ENCODE results near the gene HINFP.
"Not testable (repeated sequence)": the region's sequence is repeated elsewhere in the genome, so short reads cannot be mapped to it uniquely, and the experiment has no call there.

HINFP gene

DNA sequence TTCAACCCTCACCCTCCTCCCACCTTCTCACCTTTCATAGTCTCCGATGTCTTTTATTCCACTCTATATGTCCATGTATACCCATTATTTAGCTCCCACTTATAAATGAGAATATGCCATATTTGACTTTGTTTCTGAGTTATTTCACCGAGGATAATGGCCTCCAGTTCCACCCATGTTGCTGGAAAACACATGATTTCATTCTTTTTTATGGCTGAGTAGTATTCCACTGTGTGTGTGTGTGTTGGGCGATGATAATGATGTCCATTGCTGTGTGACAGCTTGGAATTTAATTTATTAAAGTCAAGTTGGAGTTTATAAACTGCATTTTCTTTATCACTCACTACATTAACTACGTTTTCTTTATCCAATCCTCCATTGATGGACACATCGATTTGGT is 3.2 kb upstream of the HINFP start:
- no peak for DNase-seq

DNA sequence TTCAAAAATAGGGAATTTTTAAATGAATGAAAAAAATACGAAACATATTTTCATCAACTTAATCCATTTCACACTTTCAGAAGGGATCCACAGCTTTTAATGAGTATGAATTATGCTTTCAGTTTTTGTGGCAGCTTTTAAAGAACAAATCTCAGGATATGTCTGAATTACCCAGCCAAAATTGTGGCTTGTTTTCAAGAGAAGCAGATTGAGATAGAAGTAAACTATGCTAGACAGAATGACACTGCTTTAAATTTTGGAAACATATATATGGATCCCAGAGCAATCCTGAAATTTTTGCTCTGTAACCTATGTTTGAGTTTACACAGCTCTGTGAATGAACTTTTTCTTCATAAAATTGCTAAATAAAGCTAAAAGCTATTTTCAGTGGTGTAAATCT is 2.4 kb upstream of the HINFP start:
- DNase-seq = no peak

DNA sequence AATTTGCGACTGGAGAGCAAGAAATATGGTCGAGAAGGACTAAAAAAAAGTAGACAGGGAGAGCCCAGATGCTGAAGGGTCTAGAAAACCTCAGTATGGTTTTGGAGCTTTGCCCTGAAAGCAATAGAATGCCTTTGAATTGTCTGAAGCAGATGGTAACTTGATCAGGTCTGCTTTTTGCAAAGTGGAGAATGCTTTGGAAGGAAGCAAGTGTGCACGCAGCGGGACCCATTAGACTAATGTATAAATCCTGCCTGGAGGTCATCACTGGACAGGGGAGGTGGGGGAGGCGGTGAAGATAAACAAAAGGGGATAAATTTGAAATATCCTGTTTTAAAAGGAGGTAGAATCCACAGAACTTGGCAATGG is 757 bp upstream of the HINFP start:
- no peak for DNase-seq

DNA sequence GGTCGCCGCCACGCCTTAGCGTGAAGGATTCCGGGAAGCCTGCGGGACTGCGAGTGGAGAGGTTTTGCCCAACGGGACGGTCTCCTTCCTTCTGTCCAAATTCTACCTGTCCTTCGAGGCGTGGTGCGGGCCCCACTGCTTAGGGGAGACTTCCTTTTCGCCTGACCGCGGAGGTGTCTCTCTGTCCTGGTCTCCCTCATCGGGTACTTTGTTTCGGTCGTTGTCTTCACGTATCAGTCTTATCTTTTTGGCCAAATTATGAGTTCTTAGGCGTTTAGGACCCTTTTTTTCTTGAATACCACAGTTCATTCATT is 388 bp downstream of the HINFP start:
- no peak for DNase-seq

DNA sequence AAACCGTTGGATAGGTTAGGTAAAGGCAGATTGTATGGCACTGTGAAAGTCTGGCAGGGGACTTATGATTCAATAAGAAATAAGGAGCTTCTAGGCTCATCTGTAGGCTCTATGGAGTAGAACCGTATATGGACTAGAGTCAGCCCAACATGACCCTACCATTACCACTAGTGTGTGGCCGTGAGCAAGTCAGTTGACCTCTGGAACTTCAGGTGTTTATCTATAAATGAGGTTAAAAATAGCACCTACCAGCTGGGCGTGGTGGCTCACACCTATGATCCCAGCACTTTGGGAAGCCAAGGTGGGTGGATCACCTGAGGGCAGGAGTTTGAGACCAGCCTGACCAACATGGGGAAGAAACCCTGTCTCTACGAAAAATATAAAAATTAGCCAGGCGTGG is 4.4 kb downstream of the HINFP start:
- no peak for DNase-seq

DNA sequence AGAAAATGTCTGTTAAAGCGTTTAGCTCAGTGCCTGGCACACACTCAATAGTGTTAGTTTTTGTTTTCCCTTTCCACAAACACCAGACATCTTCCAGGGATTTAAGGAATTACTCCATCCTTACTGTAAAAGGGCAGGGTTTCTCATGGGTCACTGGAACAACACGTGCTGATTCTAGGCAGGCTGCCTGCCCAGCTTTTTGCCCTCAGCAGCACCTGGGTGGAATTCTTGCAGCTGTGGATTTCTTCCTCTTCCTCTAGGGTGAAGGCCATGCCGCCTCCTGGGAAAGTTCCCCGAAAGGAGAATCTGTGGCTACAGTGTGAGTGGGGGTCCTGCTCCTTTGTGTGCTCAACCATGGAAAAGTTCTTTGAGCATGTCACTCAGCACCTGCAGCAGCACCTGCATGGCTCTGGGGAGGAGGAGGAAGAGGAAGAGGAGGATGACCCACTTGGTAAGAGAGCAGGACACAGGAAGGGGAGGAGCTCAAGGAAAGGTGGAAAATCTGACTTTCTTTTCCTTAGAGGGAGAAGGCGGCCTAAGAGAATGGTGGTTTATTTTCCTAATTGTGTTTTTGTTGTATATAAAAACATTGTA is 5.4 kb downstream of the HINFP start:
- no peak for DNase-seq

DNA sequence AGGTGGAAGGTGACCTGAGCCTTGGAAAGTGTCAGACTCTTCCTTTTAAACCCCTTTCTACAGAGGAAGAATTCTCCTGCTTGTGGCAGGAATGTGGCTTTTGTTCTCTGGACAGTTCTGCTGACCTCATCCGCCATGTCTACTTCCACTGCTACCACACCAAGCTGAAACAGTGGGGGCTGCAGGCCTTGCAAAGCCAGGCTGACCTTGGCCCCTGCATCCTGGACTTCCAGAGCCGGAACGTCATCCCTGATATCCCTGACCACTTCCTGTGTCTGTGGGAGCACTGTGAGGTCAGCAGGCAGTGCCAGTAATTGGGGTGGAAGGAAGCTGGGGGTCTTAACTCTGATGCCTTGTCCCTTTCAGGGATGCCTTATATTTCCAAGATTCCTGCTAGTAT is 9.3 kb downstream of the HINFP start:
- no peak for DNase-seq

DNA sequence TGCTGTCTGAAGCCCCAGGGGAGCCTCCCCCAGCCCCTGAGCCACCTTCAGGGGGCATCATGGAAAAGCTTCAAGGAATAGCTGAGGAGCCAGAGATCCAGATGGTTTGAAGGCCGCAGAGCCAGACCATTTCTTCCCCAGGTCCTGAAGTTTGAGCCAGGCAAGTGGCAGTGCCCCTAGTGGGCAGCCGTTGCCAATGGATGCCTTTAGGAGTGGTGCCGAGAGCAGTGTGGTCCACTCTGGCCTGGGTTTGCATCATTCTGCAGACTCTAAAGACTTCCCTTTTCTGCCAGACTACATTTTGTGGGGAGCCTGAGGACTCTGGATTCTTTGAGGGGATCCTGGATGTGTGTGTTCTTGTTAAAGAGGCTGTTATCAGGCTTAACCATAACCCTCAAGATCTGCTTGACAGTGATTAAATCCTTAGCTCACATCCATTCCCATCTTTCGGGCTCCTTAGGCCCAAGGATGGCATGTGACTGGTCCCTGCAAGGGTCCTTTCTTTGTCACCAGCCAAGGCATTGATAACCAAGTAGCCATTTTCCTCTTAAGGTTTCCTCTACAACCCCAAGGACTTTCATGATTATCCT is 13.1 kb downstream of the HINFP start:
- DNase-seq = no peak

DNA sequence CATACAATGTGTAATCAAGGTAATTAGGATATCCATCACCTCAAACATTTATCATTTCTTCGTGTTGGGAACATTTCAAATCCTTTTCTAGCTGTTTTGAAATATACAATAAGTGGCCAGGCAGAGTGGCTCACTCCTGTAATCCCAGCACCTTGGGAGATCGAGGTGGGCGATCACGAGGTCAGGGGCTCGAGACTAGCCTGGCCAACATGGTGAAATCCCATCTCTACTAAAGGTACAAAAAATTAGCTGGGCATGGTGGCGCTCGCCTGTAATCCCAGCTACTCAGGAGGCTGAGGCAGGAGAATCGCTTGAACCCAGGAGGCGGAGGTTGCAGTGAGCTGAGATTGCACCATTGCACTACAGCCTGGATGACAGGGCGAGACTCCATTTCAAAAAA is 17.9 kb downstream of the HINFP start:
- DNase-seq = not testable (repeated sequence)

DNA sequence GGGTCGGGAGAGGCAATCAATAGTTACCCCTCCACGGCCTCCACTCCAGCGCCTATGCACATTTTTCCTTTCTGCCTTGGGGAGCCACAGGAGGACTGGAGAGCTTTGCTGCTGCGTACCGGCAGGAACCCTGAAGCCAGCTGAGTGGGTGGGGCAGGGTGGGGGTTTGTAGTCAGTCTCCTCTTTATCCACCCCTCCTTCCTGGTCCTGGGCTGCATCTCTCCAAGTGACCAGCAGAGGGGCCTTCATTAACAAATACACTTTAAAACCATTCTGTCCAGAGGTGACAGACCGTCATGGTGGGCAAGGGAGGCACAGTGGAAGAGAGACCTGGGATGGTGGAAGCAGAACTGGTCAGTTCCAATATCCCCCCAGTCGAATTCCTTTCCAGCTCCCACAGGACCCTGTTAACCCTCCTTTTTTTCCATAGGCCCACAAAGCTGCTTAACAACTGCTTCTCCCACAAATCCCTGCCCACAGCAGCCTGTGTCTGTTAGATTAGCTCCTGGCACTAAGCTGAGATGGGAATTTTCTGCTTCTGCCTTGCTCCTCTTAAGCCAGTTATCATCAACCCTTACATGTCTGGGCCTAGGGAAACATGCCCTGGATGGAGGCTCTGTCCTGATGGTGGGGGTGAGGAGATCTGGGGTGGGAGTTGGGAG is 23.6 kb downstream of the HINFP start:
- no peak for DNase-seq

DNA sequence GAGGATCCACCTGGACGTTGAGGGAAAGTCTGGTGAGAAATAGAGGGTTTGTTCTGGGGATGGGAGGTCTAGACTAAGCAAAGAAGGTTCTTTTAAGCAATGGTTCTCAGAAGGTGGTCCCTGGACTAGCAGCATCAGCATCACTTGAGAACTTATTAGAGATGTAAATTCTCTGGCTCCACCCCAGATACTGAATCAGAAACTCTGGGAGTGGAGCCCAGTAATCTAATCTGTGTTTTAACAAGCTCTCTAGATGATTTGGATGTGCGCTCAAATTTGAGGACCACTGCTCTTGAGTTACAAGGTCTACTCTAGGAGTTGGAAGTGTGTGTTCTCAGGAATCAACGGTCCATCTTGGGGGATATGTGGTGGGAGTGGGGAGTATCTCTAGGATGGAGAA is 24.2 kb downstream of the HINFP start:
- DNase-seq = no peak

DNA sequence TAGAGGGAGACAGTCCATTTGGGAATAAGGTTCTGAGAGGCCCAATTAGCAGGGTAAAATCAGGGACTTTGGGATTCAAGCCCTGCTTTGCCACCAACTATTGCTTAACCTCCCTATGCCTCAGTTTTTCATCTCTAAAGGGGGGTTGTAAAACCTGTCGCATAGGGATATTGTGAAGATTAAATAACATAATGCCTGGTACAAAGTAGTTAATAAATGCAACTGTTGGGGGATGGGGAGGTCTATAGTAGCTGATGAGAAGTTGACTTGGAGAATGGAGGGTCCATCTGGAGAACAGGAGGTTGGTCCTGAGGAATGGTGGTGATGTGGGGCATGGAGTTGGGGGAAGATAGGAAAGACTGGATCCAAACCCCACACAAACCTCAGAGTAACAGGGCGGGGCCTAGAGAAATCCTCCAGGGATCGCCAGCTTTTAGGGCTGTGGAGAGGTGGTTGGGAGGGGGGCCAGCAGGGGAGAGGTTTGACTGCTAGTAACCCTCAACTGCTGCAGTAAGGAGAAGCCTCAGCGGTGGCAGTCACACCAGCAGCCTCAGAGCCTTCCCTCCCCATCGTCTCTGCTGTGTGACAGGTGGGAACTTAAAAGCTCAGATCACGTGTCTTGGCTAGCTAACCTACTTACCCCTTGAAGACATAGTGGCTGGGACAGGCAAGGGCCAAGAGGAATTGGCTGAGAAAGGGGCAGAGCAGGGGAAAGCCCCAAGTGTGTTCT is 26.4 kb downstream of the HINFP start:
- DNase-seq = no peak

DNA sequence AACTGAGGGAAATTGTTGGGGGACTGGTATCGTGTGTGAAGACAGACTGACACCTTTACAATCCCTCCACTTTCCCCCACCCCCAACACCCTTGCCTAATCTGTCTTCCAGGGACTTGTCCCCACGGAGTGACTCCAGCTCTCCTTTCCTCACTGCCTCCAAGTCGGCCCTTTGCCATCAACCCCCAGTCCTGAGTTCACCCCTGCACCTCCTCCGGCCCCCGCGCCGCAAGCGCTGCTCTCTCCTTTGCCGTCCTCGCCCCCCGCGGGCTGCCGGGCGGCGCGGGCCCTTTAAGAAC is 27.3 kb downstream of the HINFP start:
- no peak for DNase-seq

DNA sequence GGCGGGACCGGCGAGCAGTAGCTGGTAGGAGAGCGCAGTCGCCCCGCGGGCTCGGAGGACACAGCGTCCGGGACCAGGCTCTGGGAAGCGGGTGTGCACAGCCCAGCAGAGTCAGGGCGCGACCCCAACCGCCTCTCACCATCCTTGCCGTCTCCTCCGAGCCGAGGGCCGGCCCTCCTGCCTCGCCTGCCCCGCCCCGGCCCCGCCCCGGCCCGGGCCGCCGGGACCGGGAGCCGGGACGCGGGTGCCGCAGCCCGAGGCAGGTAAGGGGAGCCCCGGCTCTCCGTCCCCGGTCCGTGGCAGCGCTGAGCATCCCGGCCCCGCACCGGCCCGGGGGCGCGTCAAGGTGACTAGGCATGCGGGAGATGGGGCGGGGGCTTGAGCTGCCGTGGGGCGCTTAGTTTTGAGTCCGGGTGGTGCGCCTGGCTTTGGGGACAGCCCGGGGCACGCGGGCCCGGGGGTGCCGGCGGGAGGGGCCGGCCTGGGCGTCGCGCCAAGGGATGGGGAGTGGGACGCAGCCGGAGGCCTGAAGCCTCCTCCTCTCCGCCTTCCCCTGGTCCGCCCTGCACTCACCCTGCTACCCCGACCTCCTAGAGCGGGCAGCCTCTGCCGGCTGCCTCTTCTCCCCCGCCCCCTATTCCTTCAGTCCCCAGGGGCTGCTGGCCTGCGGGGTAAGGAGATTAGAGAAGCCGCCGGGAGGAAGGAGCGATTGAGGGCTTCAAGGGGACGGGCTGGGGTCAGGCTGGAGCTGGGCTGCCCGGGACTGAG is 27.8 kb downstream of the HINFP start, which contains the start of gene ABCG4:
ABCG4 (plus strand) TSS at position 35 of the 768 bp plus-strand sequence. CDS start 914 bp downstream, outside the sequence.
- DNase-seq = no peak

DNA sequence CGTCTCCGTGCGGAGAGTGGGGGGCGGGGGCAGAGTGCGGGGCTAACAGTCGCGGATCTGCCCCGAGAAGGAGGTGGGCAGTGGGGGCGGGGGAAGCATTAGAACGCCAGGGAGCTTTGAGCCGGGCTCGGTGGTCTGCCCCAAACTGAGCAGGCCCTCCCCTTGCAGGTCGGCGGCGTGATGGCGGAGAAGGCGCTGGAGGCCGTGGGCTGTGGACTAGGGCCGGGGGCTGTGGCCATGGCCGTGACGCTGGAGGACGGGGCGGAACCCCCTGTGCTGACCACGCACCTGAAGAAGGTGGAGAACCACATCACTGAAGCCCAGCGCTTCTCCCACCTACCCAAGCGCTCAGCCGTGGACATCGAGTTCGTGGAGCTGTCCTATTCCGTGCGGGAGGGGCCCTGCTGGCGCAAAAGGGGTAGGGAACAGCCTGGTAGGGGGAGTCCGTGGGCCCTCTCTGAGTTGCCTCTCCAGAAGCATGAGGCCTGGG is 28.5 kb downstream of the HINFP start:
- DNase-seq = no peak

DNA sequence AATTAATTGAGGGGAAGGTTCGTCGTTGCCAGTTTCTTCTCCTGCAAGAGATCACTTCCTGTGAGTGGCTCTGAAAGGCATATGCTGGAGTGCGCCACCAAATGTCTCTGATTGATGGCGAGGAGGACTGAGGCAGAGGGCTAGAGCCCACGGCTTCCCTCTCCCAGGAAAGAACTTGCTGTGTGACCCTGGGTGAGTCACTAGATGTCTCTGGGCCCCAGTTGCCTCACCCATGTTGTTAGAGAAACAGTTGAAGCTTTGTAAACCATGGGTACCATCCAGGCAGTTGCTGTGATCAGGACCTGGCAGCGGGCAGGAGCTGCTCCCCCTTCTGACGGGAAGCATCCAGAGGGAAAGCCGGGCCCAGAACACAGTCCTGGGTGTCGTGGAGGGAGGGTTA is 30.7 kb downstream of the HINFP start:
- DNase-seq = no peak

DNA sequence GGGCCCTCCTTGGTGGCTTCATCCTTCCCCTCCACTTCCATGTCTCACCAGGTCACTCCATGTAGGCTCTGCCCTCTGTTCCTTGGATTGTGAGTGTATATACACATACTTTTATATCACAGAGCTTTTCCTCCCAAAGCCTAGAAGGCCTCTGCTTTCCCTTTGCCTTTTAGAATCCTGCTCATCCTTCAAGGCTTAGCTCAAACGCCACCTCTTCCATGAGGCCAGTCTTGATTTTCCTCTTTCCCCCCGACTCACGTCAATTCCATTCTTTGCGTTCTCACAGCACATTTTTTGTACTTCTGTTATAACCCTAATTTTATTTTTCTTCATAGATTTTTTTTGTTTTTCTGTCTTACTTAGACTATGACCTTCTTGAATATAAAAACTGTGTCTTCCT is 31.2 kb downstream of the HINFP start:
- DNase-seq = no peak

DNA sequence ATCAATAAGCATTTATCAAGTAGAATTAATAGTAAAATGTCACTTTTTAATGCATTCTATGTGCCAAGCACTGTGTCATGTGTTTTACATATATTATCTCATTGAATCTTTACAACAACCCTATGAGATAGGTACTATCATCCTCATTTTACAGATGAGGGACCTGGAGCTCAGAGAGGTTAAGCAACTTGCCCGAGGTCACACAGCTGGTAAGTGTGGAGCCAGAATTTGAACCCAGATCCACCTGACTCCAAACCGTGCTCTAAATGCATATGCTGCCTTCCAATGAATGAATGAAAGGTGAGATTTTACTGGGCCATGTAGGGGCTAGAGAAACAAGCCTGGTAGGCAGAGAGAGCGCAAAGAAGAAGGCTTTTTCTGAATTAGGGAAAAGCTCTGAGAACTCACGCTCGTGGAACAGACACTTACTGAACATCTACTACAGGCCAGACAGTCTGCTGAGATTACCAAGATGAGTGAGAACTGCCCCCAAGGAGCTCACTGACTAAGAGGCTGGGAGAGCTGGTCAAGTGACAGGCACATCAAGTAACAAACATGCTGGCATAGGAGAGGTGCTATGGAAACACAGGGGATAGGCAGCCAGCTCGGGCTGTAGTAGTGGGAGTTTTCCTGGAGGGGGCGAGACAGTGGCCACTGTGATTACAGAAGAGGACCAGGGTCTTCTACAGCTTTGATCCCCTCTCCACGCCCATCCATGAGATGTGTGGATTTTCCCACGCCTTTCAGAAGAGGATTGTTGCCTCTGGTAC is 31.9 kb downstream of the HINFP start:
- DNase-seq = no peak

DNA sequence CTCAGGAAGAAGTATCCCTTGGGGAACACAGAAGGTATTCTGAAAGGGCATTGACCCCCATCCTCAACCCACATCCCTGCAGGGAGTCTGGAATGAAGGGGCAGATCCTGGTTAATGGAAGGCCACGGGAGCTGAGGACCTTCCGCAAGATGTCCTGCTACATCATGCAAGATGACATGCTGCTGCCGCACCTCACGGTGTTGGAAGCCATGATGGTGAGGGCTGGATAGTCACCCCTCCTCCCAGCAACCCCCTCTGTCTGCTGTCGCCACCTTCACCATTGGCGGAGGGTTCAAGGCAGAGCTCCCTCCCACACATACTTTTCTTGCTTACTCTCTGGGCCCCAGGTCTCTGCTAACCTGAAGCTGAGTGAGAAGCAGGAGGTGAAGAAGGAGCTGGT is 32.8 kb downstream of the HINFP start:
- no peak for DNase-seq

DNA sequence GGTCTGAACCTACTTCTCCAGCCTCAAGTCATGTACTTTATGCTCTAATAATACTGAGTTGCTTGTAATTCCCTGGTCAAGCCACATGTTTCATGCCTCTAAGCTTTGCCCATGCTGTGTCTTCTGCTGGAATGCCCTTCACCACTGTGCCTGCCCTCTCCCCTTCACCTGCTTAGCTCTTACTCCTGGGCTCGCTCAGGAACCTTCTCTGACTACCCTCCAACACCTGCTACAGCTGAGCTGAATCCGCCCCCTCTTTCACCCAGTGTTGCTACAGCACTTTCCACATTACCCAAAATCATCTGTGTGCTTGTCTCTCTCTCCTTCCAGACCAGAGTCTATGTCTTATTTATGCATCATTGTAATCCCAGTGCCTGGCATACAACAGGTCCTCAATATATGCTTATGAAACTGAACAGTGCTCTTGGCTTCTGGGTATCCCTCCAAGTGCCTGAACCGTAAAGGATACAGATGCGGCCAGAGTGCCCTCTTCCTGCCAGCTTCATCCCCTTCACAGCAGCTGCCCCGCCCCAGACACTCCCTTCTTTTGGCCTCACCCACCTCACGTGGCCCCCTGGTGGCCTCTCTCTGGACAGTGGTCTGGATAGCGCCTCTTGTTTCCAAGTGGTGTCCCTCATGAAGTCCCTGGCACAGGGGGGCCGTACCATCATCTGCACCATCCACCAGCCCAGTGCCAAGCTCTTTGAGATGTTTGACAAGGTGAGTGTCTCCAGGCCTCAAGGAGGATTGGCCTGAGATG is 34.5 kb downstream of the HINFP start:
- DNase-seq = no peak

DNA sequence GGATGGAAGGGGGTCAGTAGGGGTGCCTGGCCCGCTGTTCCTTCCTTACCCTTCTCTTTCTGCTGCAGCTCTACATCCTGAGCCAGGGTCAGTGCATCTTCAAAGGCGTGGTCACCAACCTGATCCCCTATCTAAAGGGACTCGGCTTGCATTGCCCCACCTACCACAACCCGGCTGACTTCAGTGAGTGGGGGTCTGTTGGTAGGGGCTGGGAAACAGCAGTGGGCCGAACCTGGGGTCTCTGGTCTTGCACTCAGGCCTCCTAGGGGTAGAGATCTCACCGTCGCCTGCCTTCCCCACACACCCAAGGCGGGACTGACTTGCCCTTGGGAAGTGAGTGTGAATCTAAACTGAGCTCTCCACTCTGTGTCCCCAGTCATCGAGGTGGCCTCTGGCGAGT is 35.1 kb downstream of the HINFP start:
- DNase-seq = no peak

DNA sequence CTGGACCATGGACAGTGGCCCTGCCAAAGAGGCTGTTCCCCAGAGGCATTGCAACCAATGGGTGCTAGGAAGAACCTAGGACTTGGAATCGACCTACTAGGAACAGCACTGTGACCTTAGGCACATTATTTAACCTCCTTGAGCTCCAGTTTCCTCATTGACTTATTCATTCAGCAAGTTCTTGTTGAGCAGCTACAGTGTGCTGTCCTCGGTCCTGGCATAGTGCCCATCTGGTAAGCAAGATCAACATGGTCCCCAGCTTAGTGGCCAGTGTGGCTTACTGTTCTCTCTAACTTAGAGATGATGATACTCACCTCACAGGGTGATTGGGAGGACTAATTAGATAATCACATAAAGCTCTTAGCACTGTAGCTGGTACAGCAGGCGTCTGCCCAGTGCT is 35.7 kb downstream of the HINFP start:
- no peak for DNase-seq
